ENCODE data around the gene LARP1B.

DNA sequence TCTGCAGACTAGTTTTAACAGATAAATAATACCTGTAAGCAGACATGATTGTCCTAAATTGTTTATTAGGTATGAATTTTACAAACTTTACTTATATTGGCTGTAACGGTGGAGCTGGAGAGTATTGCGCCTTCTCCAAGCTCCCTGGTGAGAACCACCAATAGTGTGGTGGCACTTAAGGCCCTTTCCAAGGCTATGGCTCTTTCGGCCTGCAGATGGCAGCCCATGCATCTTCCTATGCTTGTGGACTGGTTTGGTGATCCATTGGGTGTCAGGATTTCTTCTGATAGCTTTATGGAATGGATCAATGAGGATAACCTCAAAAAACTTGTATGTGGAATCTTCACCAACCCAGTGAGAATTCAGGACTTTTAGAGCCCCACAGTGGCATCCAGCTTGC is 7.8 kb downstream of the LARP1B start:
- TF ChIP-seq, protein P1, sequence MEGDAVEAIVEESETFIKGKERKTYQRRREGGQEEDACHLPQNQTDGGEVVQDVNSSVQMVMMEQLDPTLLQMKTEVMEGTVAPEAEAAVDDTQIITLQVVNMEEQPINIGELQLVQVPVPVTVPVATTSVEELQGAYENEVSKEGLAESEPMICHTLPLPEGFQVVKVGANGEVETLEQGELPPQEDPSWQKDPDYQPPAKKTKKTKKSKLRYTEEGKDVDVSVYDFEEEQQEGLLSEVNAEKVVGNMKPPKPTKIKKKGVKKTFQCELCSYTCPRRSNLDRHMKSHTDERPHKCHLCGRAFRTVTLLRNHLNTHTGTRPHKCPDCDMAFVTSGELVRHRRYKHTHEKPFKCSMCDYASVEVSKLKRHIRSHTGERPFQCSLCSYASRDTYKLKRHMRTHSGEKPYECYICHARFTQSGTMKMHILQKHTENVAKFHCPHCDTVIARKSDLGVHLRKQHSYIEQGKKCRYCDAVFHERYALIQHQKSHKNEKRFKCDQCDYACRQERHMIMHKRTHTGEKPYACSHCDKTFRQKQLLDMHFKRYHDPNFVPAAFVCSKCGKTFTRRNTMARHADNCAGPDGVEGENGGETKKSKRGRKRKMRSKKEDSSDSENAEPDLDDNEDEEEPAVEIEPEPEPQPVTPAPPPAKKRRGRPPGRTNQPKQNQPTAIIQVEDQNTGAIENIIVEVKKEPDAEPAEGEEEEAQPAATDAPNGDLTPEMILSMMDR (IDR thresholded peaks at IDR 0.05) = no peak
- no peak for TF ChIP-seq POLR2AphosphoS5 (IDR thresholded peaks at IDR 0.05; ENCODE audit: insufficient read depth in 1 of 2, low read depth in 1 of 2)
